Keratinocyte (primary cell): Measurements from ENCODE around the gene VIPR1. TPM values are rescaled to one million over a fixed set of nuclear protein-coding genes. Genes with fewer than 3 reads are reported as not detected.

Experiments used
- DNase-seq: peaks from one replicate; pipeline ENCODE4 v3.0.0-alpha.2; 2011; ENCODE audit warnings: low read depth, missing footprints, low spot score
- FAIRE-seq: peaks from 2 replicates; lab custom pipeline; 2011; peaks lifted over from hg19 to GRCh38; lab: Jason Lieb, UNC
- H2AFZ ChIP-seq: 2 replicates; pipeline ENCODE4 v1.6.0; 2012; ENCODE audit warnings: low read length, control low read depth, inconsistent platforms; ENCODE audit not compliant: control insufficient read depth
- H3K27ac ChIP-seq: 2 replicates; pipeline ENCODE4 v1.5.1; 2011; ENCODE audit warnings: low read length; ENCODE audit not compliant: control insufficient read depth, insufficient read depth
- H3K27me3 ChIP-seq: 3 replicates; pipeline ENCODE4 v1.6.0; 2011; ENCODE audit warnings: low read length; ENCODE audit not compliant: control insufficient read depth, insufficient read depth; ENCODE audit errors: extremely low read depth
- H3K36me3 ChIP-seq, 2 experiments: 2 replicates in 1 of 2; 3 replicates in 1 of 2; pipeline ENCODE4 v1.5.1; 2011; ENCODE audit warnings: low read length in 2 of 2, mild to moderate bottlenecking in 1 of 2; ENCODE audit not compliant: control insufficient read depth in 2 of 2, insufficient read depth in 2 of 2; ENCODE audit errors: extremely low read depth in 1 of 2
- H3K4me1 ChIP-seq: 3 replicates; pipeline ENCODE4 v1.5.1; 2011; ENCODE audit warnings: low read length; ENCODE audit not compliant: control insufficient read depth, insufficient read depth; ENCODE audit errors: extremely low read depth
- H3K4me2 ChIP-seq: 3 replicates; pipeline ENCODE4 v1.6.0; 2011; ENCODE audit warnings: low read depth, low read length; ENCODE audit not compliant: control insufficient read depth, insufficient read depth; ENCODE audit errors: extremely low read depth
- H3K4me3 ChIP-seq, 3 experiments: fragments of 200-600 bp in 1 of 3; sonication (generic) in 1 of 3; 2 replicates in 2 of 3; 3 replicates in 1 of 3; pipeline ENCODE4 v1.5.1; 2011 to 2016; ENCODE audit warnings: low read length in 3 of 3, mild to moderate bottlenecking in 3 of 3, control low read depth in 2 of 3, inconsistent platforms in 1 of 3, low read depth in 1 of 3, mixed read lengths in 1 of 3, mixed run types in 1 of 3, moderate library complexity in 1 of 3; ENCODE audit not compliant: control insufficient read depth in 2 of 3, insufficient read depth in 2 of 3; ENCODE audit errors: extremely low read depth in 1 of 3
- H3K79me2 ChIP-seq: 2 replicates; pipeline ENCODE4 v1.6.0; 2012; ENCODE audit warnings: low read length; ENCODE audit not compliant: control insufficient read depth, insufficient read depth
- H3K9ac ChIP-seq: 3 replicates; pipeline ENCODE4 v1.6.0; 2011; ENCODE audit warnings: low read length; ENCODE audit not compliant: control insufficient read depth, insufficient read depth; ENCODE audit errors: extremely low read depth
- H3K9me1 ChIP-seq: 3 replicates; pipeline ENCODE4 v1.6.0; 2011; ENCODE audit warnings: low read length; ENCODE audit not compliant: control insufficient read depth, insufficient read depth; ENCODE audit errors: extremely low read depth
- H3K9me3 ChIP-seq: 2 replicates; pipeline ENCODE4 v1.5.1; 2012; ENCODE audit warnings: low read depth, low read length; ENCODE audit not compliant: control insufficient read depth
- H4K20me1 ChIP-seq: 3 replicates; pipeline ENCODE4 v1.6.0; 2011; ENCODE audit warnings: low read length; ENCODE audit not compliant: control insufficient read depth, insufficient read depth; ENCODE audit errors: extremely low read depth
- CTCF ChIP-seq, 3 experiments: IDR thresholded peaks in 1 of 3; conservative IDR thresholded peaks in 1 of 3; optimal IDR thresholded peaks in 1 of 3; 2 replicates in 2 of 3; 3 replicates in 1 of 3; pipeline versions ENCODE3 to v1.5.1; 2011; ENCODE audit warnings: low read length in 3 of 3, mild to moderate bottlenecking in 3 of 3, moderate library complexity in 2 of 3, control low read depth in 1 of 3, inconsistent platforms in 1 of 3; ENCODE audit not compliant: insufficient read depth in 2 of 3; ENCODE audit errors: extremely low read depth in 1 of 3
- EZH2 ChIP-seq: IDR thresholded peaks from one replicate; pipeline ENCODE4 v1.6.1; 2012; ENCODE audit warnings: inconsistent platforms, mild to moderate bottlenecking, low read length, moderate library complexity
- dilution Hi-C: fragments of 300-500 bp; cut with MboI; formaldehyde crosslinking; loops from one replicate; pipeline ENCODE4 v1.7.0; 2020; ENCODE audit warnings: low sequenced_read_pairs; ENCODE audit not compliant: extremely low pct_ligation_motif_present
- polyA plus RNA-seq, 5 experiments: library from polyadenylated mRNA; depleted of rRNA in 3 of 5; stranded (reverse) in 3 of 5; stranded (forward) in 1 of 5; unstranded in 1 of 5; fragments of >200 nt; gene quantifications; 1 replicate in 1 of 5; 2 replicates in 3 of 5; 3 replicates in 1 of 5; pipeline versions ENCODE4 v1.2.1 to v1.2.3, GENCODE V29; 2011 to 2012; ENCODE audit warnings: missing spikeins in 2 of 5, low read depth in 1 of 5, low replicate concordance in 1 of 5

VIPR1 gene
- polyA plus RNA-seq, 1 donor (not counting 4 experiments of a cell fraction or from before 2014, with no cell fraction given) = 4.5 TPM

DNA sequence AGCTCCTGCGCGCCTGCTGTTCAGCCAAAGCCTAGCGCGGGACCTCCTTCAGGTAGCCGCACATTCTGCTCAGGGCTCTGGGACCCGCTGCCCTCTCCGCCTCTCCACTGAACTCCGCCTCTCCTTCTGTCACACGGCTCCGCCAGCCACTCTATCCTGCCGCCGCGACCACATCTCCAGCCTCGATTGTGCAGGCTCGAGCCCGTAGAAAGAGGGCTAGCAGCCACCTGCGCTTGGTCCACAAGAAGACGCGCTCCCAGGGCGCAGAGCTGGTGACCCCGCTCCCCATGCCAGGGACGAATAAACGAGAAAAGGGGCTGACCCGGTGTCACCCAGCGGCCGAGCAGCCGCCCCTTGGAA is 1.1 kb upstream of the VIPR1 start:
- peaks cover 10% of the 10 kb centered on the region for H3K27me3 ChIP-seq
- no peak overlapping the region for H2AFZ ChIP-seq

DNA sequence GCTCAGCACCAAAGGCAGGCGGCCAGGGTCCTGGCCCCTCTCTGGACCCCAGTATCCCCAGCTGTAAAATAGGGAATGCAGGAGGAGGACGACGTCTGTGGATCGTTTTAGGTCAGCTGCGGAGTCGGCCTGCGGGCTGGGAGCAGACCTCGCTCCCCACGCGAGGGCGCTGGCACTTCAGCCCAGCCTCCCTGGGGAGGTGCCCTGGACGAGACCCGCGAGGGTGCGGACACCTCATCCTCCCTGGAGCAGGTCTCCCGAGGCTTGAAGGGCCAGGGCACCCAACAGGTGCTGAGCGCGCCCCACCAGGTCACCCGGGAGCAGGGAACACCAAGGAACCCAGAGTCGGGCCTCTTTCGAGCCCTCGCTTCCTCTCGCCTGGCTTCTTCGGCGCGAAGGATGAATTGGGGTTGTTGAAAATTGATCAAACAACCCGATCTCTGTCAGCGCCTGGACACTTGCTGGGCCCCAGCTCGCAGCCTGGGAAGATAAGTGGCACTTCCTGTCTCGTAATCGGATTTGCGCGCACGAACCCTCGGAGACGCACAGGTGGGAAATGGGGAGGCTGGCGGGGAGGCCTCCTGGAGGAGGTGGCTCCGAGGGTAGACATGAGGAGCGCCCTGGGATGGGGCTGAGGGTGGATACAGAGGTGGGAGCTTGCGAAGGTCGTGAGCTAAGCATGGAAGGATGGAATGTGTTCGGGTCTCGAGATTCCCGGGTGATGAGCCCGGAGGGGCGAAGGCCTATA is 588 bp upstream of the VIPR1 start:
- Histone ChIP-seq H3K4me1 (peaks cover 30% of the 10 kb centered on the region), H3K36me3 (no peaks in the 10 kb centered on the region), H3K27me3 (peaks cover 10% of the 10 kb centered on the region), H3K4me2 (peak overlapping the region; percentile 87), H3K79me2 (no peaks in the 10 kb centered on the region), H3K9me1 (peaks cover 2% of the 10 kb centered on the region), H3K9ac (peak overlapping the region; percentile 44), H3K27ac (peak overlapping the region; percentile 40), H4K20me1 (no peaks in the 10 kb centered on the region), H3K9me3 (no peaks in the 10 kb centered on the region), H3K4me3 (peak overlapping the region; percentile 44 to 75 (median 66)), H2AFZ (peak overlapping the region; percentile 87)
- dilution Hi-C loops = no loop called here
- peak in 2 of 3 experiments; percentile 71 to 88 for TF ChIP-seq CTCF (optimal IDR thresholded peaks at IDR 0.05 in 1 of 3, IDR thresholded peaks at IDR 0.05 in 1 of 3, conservative IDR thresholded peaks at IDR 0.05 in 1 of 3; ENCODE audit: extremely low read depth in 1 of 3, insufficient read depth in 2 of 3, low read length in 3 of 3)
- no peak for TF ChIP-seq EZH2
- DNase-seq (no peak), FAIRE-seq (peak; percentile 43)

More for the DNA sequence above, 1.1 kb upstream of the VIPR1 start:
- no peak overlapping the region for H3K9ac ChIP-seq
- FAIRE-seq = no peak
- TF ChIP-seq CTCF (optimal IDR thresholded peaks at IDR 0.05 in 1 of 3, IDR thresholded peaks at IDR 0.05 in 1 of 3, conservative IDR thresholded peaks at IDR 0.05 in 1 of 3; ENCODE audit: extremely low read depth in 1 of 3, insufficient read depth in 2 of 3, low read length in 3 of 3) = no peak
- no peak for TF ChIP-seq EZH2
- H3K4me1 ChIP-seq = peaks cover 32% of the 10 kb centered on the region
- no peak overlapping the region for H3K27ac ChIP-seq
- no peaks in the 10 kb centered on the region for H3K9me3 ChIP-seq
- no peak overlapping the region for H3K4me3 ChIP-seq
- DNase-seq = no peak
- no peaks in the 10 kb centered on the region for H3K79me2 ChIP-seq
- H3K36me3 ChIP-seq = no peaks in the 10 kb centered on the region
- peaks cover 2% of the 10 kb centered on the region for H3K9me1 ChIP-seq
- peak overlapping the region; percentile 87 for H3K4me2 ChIP-seq
- dilution Hi-C loops = no loop called here
- H4K20me1 ChIP-seq = no peaks in the 10 kb centered on the region
